Left forelimb (tissue), 1 donor: ENCODE results near the gene CDH13.

Experiments used
- DNase-seq: peaks from one replicate; pipeline ENCODE4 v3.0.0-alpha.2; 2018; ENCODE audit warnings: low spot score

The CDH13 gene

GRCh38 chr16:83420206-83420760, 793.5 kb downstream of the CDH13 start:
- DNase-seq, result no peak

- no peak for DNase-seq
Measured at GRCh38 chr16:83433201-83433600, 806.4 kb downstream of the CDH13 start.

- DNase-seq, result no peak
Measured at GRCh38 chr16:83437036-83437435, 810.3 kb downstream of the CDH13 start.

GRCh38 chr16:83438326-83438725, 811.6 kb downstream of the CDH13 start:
- DNase-seq, result no peak

DNA sequence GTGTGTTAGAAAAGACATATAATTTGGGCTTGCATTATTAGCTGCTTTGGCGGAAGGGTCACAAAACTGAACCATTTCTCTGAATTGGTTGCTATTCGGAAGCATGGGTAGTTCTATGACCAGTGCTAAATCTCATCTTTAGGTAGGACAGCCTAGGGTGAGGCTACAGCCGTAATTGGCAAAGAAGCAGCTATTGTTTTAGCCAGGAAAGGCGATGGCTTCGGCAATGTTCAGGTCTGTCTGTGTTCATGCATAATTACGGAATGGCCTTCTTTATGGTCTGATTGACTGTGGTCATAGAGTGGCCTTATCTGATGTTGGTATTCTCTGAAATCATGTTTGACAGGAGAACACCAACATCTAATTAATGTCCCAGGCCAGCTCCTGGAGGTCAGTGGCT, 812.6 kb downstream of the CDH13 start:
- no peak for DNase-seq

DNA sequence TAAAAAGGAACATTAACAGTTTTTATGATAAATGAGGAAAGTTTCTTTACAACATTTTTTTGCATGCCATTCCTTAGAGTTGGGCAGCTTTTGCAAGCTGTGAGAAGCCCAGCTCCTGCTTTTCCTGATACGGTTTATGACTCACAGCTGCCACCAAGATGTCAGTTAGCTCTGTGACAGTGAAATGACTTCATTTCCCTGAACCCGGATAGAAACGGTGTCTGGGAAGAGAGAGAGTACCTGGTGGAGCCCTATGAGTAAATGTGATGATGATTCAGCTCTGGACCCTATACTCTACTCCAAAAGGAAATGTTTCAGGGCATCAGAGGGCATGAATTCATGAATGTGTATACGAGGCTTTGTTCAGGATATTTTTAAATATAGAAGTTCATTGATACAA, 814.7 kb downstream of the CDH13 start:
- DNase-seq, result no peak

GRCh38 chr16:83443972-83444371, 817.2 kb downstream of the CDH13 start:
- DNase-seq, result no peak

- no peak for DNase-seq
Measured at GRCh38 chr16:83447560-83447959, 820.8 kb downstream of the CDH13 start.

DNA sequence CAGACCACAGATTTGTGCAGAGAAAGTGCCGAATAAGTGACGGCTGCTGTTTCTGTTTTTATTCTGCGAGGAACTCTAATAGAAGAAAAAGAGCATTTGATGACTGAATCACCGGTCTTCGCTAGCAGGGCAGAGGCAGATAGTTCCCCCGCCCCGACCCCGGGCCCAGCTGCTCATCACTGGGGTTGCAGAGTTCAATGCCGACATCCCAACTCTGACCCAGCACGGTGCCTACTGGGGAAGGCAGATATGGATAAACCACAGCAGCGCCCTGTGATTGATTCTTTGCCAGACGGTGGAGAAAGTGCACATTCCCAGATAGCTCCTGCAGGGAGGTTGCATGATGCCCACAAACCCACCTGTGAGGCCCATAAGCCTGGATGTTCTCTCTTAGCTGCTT, 823.1 kb downstream of the CDH13 start:
- no peak for DNase-seq

- no peak for DNase-seq
Measured at GRCh38 chr16:83453977-83454376, 827.2 kb downstream of the CDH13 start.

DNA sequence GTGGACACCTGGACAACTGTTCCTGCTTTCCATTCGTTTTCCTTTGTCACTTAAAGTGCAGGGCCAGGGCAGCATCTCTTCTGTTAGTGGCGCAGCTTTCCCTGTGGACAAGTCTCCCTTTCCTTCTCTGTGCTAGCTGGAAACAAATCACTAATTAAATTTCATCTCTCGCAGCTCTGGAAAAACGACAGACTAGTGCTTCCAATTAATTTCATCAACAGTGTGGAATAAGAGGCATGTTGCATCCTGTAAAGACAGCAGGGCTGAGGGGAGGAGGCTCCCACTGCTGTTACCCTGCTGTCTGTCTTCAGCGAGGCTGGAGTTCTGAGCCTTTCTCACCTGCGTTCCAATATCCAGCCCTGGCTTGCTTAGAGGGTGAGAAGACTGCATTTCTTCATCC, 828.9 kb downstream of the CDH13 start:
- no peak for DNase-seq

- DNase-seq, result no peak
Measured at GRCh38 chr16:83456934-83457333, 830.2 kb downstream of the CDH13 start.

- no peak for DNase-seq
Measured at GRCh38 chr16:83458612-83459011, 831.8 kb downstream of the CDH13 start.

DNA sequence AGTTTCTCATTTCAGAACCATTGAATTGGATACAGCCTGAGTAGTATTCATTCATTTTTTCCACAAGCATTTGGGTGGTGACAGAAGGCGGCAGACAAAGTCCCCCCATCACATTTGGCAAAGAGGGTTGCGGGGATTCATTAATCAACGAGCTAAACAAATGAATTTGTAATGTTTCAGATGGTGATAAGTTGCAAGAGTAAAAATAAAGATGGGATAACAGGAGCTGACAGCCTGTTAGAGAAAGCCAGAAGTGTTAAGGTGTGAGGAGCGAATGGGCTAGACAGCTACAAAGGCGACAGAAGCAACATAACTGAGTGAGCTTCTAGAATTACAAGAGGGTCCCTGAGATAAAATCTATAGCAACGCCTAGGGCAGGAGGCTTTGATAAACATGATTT, 838.2 kb downstream of the CDH13 start:
- DNase-seq, result no peak

GRCh38 chr16:83470416-83470815, 843.6 kb downstream of the CDH13 start:
- no peak for DNase-seq

GRCh38 chr16:83472776-83473501, 846.2 kb downstream of the CDH13 start:
- DNase-seq, result no peak

DNA sequence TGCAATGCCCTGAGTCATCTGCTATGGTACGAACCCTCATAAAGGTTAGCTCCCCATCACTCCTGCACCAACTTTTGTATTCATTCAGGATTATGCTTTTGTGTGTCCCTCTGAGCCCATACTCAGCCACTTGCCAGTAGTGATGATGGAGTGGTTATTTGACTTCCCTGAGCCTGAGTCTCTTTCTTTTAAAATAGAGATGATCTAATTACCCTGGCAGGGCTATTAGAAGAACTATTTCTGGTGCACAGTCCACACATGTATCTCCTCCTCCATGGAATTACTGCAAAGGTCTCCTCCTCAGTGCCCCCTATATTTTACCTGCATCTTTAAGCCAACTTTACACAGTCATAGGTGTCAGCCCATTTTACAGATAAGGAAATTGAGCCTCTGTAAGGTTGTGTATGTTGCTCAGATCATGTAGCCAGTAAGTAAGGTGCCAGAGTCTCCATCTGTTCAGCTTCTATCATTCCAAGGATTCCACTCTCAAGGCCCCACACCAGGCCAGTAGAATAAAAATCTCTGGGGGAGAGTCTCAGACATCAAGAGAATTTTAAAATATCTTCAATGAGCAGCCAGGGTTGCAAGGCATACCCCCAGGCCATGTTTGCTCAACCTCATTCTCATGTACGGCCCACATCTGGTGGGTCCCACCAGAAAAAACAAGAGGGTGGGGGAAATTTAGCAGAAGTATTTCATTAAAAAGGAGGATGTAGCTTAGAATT, 847.3 kb downstream of the CDH13 start:
- DNase-seq, result no peak

DNA sequence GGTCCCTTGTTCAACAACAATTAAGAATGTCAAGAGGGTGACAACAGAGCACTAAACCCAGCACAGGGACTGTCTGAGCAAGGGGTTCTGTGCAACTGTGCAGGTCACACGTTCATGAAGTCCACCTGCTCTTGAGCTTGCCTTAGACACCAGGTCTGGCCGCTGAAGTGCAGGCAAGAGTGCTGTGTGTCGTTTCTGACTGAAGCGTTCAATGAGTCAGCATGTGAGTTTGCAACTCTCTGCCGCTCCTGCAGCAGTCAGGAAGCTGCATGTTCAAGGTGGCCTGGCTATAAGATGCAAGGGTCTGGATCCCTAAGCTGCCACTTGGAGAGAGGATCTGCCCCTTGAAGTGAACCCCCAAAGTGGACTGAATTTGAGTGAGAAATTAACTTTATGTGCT, 848.3 kb downstream of the CDH13 start:
- DNase-seq, result no peak

DNA sequence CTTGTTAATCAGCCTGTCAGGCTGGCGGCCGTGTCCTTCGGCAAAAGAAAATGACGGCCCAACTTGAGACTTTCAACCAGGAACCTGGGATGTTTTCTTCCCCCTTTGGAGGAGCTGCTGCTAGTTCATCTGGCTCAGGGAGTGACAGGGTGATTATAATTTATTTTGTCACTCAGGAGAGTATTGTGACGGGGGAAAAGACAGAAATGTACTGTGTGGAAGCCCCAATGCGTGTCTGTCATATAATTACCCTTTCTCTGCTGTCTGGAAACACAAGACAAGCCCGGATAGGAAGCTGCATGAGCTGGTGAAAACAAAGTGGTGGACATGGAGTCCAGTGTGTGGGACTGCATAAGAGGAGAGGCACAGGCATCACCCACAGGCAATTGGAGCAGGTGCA, 854.8 kb downstream of the CDH13 start:
- DNase-seq, result no peak

DNA sequence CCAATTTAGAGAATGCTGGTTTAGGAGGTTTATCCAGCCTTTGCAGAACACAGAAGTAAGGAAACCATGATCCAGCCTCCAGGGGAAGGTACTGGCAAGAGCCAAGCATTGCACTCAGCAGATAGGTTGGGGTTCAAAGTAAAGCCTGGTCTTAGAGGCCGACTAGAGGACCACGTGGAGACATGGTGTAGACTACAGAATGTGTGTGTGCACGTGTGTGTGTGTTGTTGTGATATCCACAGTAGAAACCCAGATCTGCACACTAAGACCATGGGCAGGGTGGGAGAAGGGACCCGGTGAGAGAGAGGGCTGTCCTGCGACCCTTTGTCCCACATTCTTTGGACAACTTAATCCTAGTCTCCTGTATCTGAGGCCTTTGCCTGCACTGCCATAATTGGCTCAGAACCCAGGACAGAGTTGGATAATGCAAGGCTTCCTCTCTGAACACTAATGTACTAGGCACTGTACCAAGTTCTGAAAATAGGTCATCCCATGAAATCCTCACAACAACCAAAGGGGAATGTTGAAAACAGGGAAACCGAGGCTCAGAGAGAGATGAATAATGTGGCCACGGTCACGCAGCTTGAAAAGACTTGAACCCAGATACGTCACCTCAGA, 855.9 kb downstream of the CDH13 start:
- DNase-seq, result no peak

DNA sequence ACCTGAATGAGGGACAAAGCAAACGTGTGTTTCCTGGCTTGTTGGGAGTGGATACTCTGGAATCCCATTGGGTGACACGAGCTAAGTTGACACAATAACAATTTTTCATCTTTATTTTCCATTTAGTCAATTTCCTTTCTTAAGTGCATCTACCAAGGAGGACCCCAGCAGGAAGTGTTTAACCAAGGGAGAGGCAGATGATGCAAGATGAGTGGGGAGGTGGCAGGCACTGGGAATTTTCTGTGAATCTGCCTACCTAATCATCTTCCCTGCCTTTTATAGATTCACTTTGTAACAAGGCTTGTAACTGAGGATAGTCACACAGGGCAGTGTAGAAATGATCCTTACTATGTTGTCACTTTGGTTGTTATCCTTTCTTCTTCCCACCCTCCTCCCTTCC, 863.3 kb downstream of the CDH13 start:
- DNase-seq, result no peak

GRCh38 chr16:83494459-83494858, 867.7 kb downstream of the CDH13 start:
- DNase-seq, result no peak

- DNase-seq, result no peak
Measured at GRCh38 chr16:83501481-83501880, 874.7 kb downstream of the CDH13 start.
